HCT116 (cell line): Measurements from ENCODE around the gene PGR. TPM values are rescaled to one million over a fixed set of nuclear protein-coding genes. Genes with fewer than 3 reads are reported as not detected.

ENCODE experiments used
- ATAC-seq: fragments of 200-7000 bp; cut with Tn5 transposase; 2 replicates; pipeline ENCODE4 v1.9.1; 2020; ENCODE audit warnings: mild to moderate bottlenecking, moderate library complexity
- BruUV-seq: library from RNA; stranded (reverse); fragments of 400-500 nt; replicated peaks from 2 replicates; lab custom pipeline; 2021; lab: Mats Ljungman, UMichigan
- CTCF ChIA-PET: fragments of 300-600 bp; sonication (Branson Sonifier 250); formaldehyde crosslinking; loops from one replicate; lab custom pipeline; 2021; ENCODE audit warnings: antibody characterized with exemption; lab: Charles Lee
- POLR2A ChIA-PET: fragments of 300-600, 350-600 bp; sonication (Branson Sonifier 250); formaldehyde crosslinking; loops from one replicate; lab custom pipeline; 2021; ENCODE audit warnings: antibody characterized with exemption; lab: Charles Lee
- RAD21 ChIA-PET, 2 experiments: fragments of 300-600 bp; sonication (Branson Sonifier 250); formaldehyde crosslinking; loops; one replicate each; lab custom pipeline; 2023; ENCODE audit warnings: low total read pairs in 2 of 2; ENCODE audit not compliant: uncharacterized antibody in 2 of 2, unreplicated experiment in 2 of 2, low non-redundant PET in 1 of 2; lab: Charles Lee
- DNase-seq: peaks from one replicate; pipeline ENCODE4 v3.0.0-alpha.2; 2010; ENCODE audit warnings: low read depth, low spot score
- H2AFZ ChIP-seq: fragments of 200-600 bp; shearing (Covaris generic), sonication (generic); 2 replicates; pipeline ENCODE4 v1.6.1; 2017; ENCODE audit warnings: low read depth, mixed run types, mixed read lengths, antibody characterized with exemption, low read length; ENCODE audit not compliant: poor library complexity, severe bottlenecking
- H3K27ac ChIP-seq: 2 replicates; pipeline ENCODE4 v1.5.1; 2012; ENCODE audit warnings: low read depth, low read length
- H3K27me3 ChIP-seq: fragments of 200-600 bp; sonication (generic); 2 replicates; pipeline ENCODE4 v1.6.1; 2016; ENCODE audit warnings: mixed run types, low read length, mixed read lengths; ENCODE audit not compliant: insufficient read depth
- H3K36me3 ChIP-seq, 2 experiments: fragments of 200-500 bp in 1 of 2; fragments of 200-600 bp in 1 of 2; sonication (Bioruptor generic) in 1 of 2; sonication (generic) in 1 of 2; 2 replicates each; pipeline versions ENCODE4 v1.5.1 to v1.6.1; 2014 to 2016; ENCODE audit warnings: low read length in 2 of 2, inconsistent platforms in 1 of 2, mixed read lengths in 1 of 2, mixed run types in 1 of 2; ENCODE audit not compliant: insufficient read depth in 2 of 2, control insufficient read depth in 1 of 2
- H3K4me1 ChIP-seq, 2 experiments: fragments of 200-600 bp in 1 of 2; sonication (generic) in 1 of 2; 2 replicates each; pipeline versions ENCODE4 v1.5.1 to v1.6.1; 2012 to 2017; ENCODE audit warnings: low read length in 2 of 2, inconsistent platforms in 1 of 2, mild to moderate bottlenecking in 1 of 2, mixed read lengths in 1 of 2, mixed run types in 1 of 2, moderate library complexity in 1 of 2; ENCODE audit not compliant: insufficient read depth in 2 of 2, control insufficient read depth in 1 of 2
- H3K4me2 ChIP-seq: fragments of 200-600 bp; sonication (generic); 2 replicates; pipeline ENCODE4 v1.6.1; 2017; ENCODE audit warnings: mixed run types, low read length, mixed read lengths
- H3K4me3 ChIP-seq, 2 experiments: fragments of 200-600 bp in 1 of 2; sonication (generic) in 1 of 2; replicated peaks in 1 of 2; 2 replicates each; pipeline ENCODE4 v1.5.1; 2011 to 2016; ENCODE audit warnings: low read length in 2 of 2, control low read depth in 1 of 2, low read depth in 1 of 2, mild to moderate bottlenecking in 1 of 2, mixed read lengths in 1 of 2, mixed run types in 1 of 2
- H3K79me2 ChIP-seq: fragments of 200-600 bp; sonication (generic); 2 replicates; pipeline ENCODE4 v1.6.1; 2017; ENCODE audit warnings: mild to moderate bottlenecking, mixed run types, low read length, moderate library complexity, mixed read lengths; ENCODE audit not compliant: insufficient read depth
- H3K9ac ChIP-seq: fragments of 200-600 bp; sonication (generic); 2 replicates; pipeline ENCODE4 v1.6.1; 2016; ENCODE audit warnings: low read length, mixed read lengths
- H3K9me2 ChIP-seq: fragments of 200-600 bp; sonication (generic), shearing (Covaris generic); 2 replicates; pipeline ENCODE4 v1.6.1; 2017; ENCODE audit warnings: mixed run types, mild to moderate bottlenecking, moderate library complexity; ENCODE audit not compliant: insufficient read depth
- H3K9me3 ChIP-seq, 2 experiments: fragments of 200-500 bp in 1 of 2; fragments of 200-600 bp in 1 of 2; sonication (Bioruptor generic) in 1 of 2; sonication (generic) in 1 of 2; 2 replicates each; pipeline ENCODE4 v1.6.1; 2014 to 2017; ENCODE audit warnings: low read length in 2 of 2, mixed read lengths in 2 of 2, inconsistent platforms in 1 of 2, low read depth in 1 of 2, mild to moderate bottlenecking in 1 of 2, mixed run types in 1 of 2, moderate library complexity in 1 of 2; ENCODE audit not compliant: control insufficient read depth in 1 of 2, insufficient read depth in 1 of 2
- H4K20me1 ChIP-seq: fragments of 200-600 bp; sonication (generic), shearing (Covaris generic); 2 replicates; pipeline ENCODE4 v1.6.1; 2017; ENCODE audit warnings: mixed run types, mild to moderate bottlenecking, moderate library complexity; ENCODE audit not compliant: insufficient read depth
- CBX3 ChIP-seq: IDR thresholded peaks from 2 replicates; pipeline ENCODE4 v1.6.1; 2012; ENCODE audit warnings: low read depth
- EGR1 ChIP-seq: IDR thresholded peaks from 2 replicates; pipeline ENCODE4 v1.6.1; 2012; ENCODE audit warnings: low read depth
- ELF1 ChIP-seq: IDR thresholded peaks from 2 replicates; pipeline ENCODE4 v1.6.1; 2012; ENCODE audit warnings: low read depth, borderline replicate concordance
- FOSL1 ChIP-seq: IDR thresholded peaks from 2 replicates; pipeline ENCODE4 v1.6.1; 2012; ENCODE audit warnings: low read depth
- RAD21 ChIP-seq: IDR thresholded peaks from 2 replicates; pipeline ENCODE4 v1.6.1; 2012; ENCODE audit warnings: low read depth, mild to moderate bottlenecking
- SP1 ChIP-seq: IDR thresholded peaks from 2 replicates; pipeline ENCODE4 v1.6.1; 2012; ENCODE audit warnings: low read depth
- YY1 ChIP-seq: IDR thresholded peaks from 2 replicates; pipeline ENCODE4 v1.6.1; 2011; ENCODE audit warnings: low read length, low read depth, moderate library complexity, mild to moderate bottlenecking; ENCODE audit not compliant: insufficient replicate concordance; ENCODE audit errors: extremely low read depth
- intact Hi-C: fragments of 100-400 bp; cut with micrococcal nuclease; formaldehyde crosslinking; loops from 2 replicates; pipeline ENCODE4 v1.10.0; 2022
- total RNA-seq: library from RNA; stranded (reverse); gene quantifications from one replicate; pipeline ENCODE4 v1.2.1, GENCODE V29; 2021; ENCODE audit not compliant: unreplicated experiment
- TF ChIP-seq, protein P1 (sequence below): IDR thresholded peaks from 2 replicates; pipeline ENCODE4 v1.6.1; 2012; ENCODE audit warnings: low read depth

Gene PGR
- total RNA-seq, 1 experiment from 2014 or later, result not detected

GRCh38 chr11:101091781-101092180 is 37.8 kb downstream of the PGR start:
- DNase-seq, result no peak
- Histone ChIP-seq H3K36me3 (no peaks in the 10 kb centered on the region), H4K20me1 (no peaks in the 10 kb centered on the region), H3K9me2 (no peaks in the 10 kb centered on the region), H3K9ac (no peak overlapping the region), H3K9me3 (no peaks in the 10 kb centered on the region), H3K27me3 (no peaks in the 10 kb centered on the region), H2AFZ (no peak overlapping the region), H3K27ac (no peak overlapping the region), H3K4me3 (no peak overlapping the region), H3K4me2 (no peak overlapping the region), H3K4me1 (no peaks in the 10 kb centered on the region), H3K79me2 (no peaks in the 10 kb centered on the region)
- BruUV-seq, result no TSS peak
- intact Hi-C loops, result no loop called here
- TF ChIP-seq EGR1 (no peak), YY1 (no peak), SP1 (no peak), ELF1 (no peak), CBX3 (no peak), FOSL1 (no peak), RAD21 (no peak)
- TF ChIP-seq, protein P1, sequence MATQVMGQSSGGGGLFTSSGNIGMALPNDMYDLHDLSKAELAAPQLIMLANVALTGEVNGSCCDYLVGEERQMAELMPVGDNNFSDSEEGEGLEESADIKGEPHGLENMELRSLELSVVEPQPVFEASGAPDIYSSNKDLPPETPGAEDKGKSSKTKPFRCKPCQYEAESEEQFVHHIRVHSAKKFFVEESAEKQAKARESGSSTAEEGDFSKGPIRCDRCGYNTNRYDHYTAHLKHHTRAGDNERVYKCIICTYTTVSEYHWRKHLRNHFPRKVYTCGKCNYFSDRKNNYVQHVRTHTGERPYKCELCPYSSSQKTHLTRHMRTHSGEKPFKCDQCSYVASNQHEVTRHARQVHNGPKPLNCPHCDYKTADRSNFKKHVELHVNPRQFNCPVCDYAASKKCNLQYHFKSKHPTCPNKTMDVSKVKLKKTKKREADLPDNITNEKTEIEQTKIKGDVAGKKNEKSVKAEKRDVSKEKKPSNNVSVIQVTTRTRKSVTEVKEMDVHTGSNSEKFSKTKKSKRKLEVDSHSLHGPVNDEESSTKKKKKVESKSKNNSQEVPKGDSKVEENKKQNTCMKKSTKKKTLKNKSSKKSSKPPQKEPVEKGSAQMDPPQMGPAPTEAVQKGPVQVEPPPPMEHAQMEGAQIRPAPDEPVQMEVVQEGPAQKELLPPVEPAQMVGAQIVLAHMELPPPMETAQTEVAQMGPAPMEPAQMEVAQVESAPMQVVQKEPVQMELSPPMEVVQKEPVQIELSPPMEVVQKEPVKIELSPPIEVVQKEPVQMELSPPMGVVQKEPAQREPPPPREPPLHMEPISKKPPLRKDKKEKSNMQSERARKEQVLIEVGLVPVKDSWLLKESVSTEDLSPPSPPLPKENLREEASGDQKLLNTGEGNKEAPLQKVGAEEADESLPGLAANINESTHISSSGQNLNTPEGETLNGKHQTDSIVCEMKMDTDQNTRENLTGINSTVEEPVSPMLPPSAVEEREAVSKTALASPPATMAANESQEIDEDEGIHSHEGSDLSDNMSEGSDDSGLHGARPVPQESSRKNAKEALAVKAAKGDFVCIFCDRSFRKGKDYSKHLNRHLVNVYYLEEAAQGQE, result no peak
- ChIA-PET POLR2A (no interaction called here), RAD21 (no interaction called here), CTCF (no interaction called here)
- no peak for ATAC-seq
